ENCODE data around the gene STAP1.
"Not testable (repeated sequence)": the region's sequence is repeated elsewhere in the genome, so short reads cannot be mapped to it uniquely, and the experiment has no call there.

STAP1 gene

DNA sequence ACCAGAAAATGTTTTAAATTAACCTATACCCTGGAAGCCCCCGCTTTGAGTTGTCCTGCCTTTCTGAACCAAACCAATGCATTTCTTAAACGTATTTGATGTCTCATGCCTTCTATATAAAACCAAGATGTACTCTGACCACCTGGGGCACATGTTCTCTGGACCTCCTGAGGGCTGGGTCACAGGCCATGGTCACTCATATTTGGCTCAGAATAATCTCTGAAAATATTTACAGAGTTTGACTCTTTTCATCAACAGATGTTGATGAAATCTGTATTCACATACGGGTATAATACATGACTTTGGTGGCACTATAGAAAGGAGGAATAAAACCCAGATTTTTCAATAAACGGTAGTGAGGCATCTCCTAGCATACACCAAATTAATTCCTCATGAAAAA is 55.7 kb downstream of the STAP1 start:
- DNase-seq (ENCODE audit: low read depth in 1 of 2, low spot score in 1 of 2): no peak

DNA sequence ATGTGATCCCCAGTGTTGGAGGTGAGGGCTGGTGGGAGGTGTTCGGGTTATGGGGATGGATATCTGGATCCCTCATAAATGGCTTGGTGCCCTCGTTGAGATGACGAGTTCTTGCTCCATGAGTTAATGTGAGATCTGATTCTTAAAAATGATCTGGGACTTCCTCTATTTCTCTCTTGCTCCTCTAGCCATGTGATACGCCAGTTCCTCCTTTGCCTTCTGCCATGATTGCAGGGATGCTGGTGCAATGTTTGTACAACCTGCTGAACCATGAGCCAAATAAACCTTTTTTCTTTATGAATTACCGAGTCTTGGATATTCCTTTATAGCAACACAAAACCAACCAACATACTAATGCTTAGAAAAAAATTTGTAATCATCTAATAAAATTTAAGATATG is 56.6 kb downstream of the STAP1 start:
- no peak for DNase-seq (ENCODE audit: low read depth in 1 of 2, low spot score in 1 of 2)

DNA sequence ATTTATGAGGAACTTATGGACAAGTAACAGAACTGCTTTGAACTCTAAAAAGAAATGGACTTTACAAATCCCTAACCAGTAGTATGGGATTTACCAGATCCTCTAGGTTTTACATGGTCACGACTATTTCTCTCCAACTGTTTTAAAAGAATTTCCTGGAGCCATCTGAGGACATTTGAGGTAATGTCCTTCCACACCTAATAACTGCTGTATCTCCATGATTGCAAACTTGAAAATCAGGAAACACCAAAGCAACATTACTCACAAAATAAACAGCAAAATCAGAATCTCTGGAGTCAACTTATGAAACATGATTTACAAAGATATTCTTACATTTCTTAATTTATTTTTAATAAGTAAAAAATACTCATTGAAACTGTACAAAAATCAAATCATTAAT is 58.0 kb downstream of the STAP1 start:
- no peak for DNase-seq (ENCODE audit: low read depth in 1 of 2, low spot score in 1 of 2)

DNA sequence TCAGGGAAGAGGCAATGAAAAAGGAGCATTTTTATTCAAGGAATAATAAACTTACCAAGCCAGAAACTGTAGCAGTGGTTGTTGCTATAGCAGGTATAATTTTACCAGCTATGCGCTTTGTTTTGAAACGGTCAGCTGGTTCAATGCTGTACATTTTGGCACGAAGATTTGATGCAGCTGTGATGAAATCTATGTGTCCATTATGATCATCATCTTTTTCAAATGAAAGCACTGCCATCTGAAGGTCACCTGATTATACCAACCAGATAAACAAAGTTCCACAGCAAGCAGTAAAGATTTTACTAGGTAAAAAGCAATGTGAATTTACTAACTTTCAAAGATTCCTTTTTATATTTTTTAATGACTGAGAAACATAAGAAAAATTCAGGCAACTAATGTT is 66.4 kb downstream of the STAP1 start:
- DNase-seq (ENCODE audit: low read depth in 1 of 2, low spot score in 1 of 2): no peak

DNA sequence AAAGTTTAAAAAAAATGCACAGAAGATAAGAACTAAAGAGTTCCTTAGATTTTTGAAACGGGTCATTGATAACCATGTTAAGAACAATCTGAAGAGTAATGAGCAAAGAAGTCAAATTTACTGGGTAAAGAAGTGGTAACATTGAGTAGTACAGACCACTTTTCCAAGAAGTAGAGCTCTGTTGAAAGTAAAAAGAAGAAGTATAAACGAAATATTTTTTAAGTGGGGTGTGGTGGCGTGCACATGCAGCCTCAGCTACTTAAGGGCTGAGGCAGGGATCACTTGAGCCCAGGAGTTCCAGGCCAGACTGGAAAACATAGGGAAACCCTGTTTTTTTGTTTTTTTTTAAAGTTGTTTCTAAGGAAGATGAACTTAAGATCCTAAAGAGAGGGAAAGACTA is 74.0 kb downstream of the STAP1 start:
- no peak for DNase-seq (ENCODE audit: low read depth in 1 of 2, low spot score in 1 of 2)

DNA sequence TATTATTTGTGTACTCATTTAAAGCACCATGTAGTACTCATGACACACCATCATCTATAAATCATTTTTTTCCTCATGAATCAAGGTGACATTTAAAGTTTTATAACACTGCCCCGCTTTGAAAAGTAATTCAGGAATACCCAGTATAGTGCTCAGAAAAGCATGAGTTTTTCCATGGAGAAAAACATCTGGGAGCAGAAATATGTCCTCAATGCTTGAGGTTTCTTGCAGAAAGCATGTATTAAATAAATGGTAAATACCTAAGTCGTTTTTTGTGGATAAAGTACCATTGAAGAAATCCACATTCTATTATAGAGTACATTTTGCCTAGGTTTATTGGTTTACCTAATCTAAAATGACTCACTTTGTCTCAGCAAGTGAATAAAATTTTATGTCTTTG is 76.2 kb downstream of the STAP1 start:
- no peak for DNase-seq (ENCODE audit: low read depth in 1 of 2, low spot score in 1 of 2)

DNA sequence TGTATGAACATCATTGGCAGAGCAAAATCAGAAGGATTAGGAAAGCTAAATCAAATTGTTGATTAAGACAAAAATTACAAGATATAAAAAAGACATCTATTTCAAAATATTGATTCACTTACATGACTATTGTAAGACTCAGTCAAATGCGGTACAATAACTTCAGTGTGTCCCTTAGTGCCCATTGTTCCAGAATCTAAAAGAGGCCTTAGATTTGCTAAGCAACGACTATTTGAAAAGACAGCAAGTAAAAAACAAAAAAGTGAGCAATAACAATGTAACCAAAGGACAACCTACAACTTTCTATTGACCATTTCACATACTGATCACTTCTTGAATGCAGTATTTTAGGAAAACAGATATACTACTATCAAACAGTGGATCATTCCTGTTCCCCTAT is 76.8 kb downstream of the STAP1 start:
- no peak for DNase-seq (ENCODE audit: low read depth in 1 of 2, low spot score in 1 of 2)

DNA sequence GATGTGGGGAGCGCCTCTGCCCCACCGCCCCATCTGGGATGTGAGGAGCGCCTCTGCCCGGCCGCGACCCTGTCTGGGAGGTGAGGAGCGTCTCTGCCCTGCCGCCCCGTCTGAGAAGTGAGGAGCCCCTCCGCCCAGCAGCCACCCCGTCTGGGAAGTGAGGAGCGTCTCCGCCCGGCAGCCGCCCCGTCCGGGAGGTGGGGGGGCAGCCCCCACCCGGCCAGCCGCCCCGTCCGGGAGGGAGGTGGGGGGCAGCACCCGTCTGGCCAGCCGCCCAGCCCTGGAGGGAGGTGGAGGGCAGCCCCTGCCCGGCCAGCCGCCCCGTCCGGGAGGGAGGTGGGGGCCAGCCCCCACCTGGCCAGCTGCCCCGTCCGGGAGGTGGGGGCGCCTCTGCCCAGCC is 78.5 kb downstream of the STAP1 start:
- not testable (repeated sequence) for DNase-seq (ENCODE audit: low read depth in 1 of 2, low spot score in 1 of 2)

DNA sequence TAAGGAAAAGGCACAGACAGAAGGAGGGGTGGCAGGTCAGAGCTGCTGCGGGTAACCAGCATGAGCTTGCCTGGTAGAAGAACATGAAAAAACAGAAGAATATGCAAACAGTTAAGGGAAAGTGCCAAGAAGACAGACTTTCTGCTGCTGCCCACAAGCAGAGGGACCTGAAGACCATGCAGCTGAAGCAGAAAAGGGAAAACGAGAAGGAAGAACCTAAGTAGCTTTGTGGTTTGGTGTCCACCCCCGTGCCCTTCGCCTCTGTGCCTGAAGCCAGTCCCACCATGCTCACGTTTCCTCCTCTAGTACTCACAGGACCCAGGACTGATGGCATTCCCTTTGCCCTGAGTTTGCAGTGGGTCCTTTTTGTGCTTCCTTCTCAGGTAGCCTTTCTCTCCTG is 79.6 kb downstream of the STAP1 start:
- no peak for DNase-seq (ENCODE audit: low read depth in 1 of 2, low spot score in 1 of 2)

DNA sequence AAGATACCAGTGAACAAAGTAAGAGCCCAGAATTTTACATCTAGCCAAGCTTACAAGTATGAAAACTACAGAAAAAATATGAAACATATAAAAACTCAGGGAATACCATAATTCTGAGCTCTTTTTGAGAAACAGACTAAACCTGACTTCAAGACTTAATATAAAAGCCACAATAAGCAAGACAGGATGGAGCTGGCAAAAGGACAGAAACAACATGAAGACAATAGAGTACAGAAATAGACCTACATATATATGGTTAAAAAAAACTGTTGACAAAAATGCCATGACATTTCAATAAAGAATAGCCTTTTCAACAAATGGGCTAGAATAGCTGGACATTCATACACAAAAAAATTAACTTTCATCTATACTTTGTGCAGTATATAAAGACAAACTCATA is 93.0 kb downstream of the STAP1 start:
- no peak for DNase-seq (ENCODE audit: low read depth in 1 of 2, low spot score in 1 of 2)

All from activated T-helper 1 cell treated with anti-CD3 and anti-CD28 coated beads, Interleukin-2, amount 50 U/mL, for 16 hours (primary cell).